HEK293 (cell line): ENCODE data around the gene R3HDM2.

Experiments
- CTCF ChIP-seq: fragments of 450-650 bp; formaldehyde crosslinking; IDR thresholded peaks from 2 replicates; pipeline ENCODE4 v1.5.1; 2016; ENCODE audit warnings: missing biosample characterization, missing genetic modification characterization
- PBX3 ChIP-seq: sonication (generic); formaldehyde crosslinking; IDR thresholded peaks from 2 replicates; pipeline ENCODE4 v1.8.1; 2022; ENCODE audit warnings: mild to moderate bottlenecking, moderate library complexity, missing genetic modification reagents
- REPIN1 ChIP-seq: fragments of 450-650 bp; formaldehyde crosslinking; IDR thresholded peaks from 2 replicates; pipeline ENCODE4 v1.5.1; 2017; ENCODE audit warnings: missing biosample characterization, missing genetic modification characterization, low read depth
- ZNF239 ChIP-seq: fragments of 450-650 bp; formaldehyde crosslinking; IDR thresholded peaks from 2 replicates; pipeline ENCODE4 v1.5.1; 2016; ENCODE audit warnings: missing biosample characterization, missing genetic modification characterization
- ZNF670 ChIP-seq: fragments of 450-650 bp; formaldehyde crosslinking; IDR thresholded peaks from 2 replicates; pipeline ENCODE4 v1.5.1; 2016; ENCODE audit warnings: missing biosample characterization, missing genetic modification characterization, low read depth

GRCh38 chr12:57342207-57342691, 88.6 kb downstream of the R3HDM2 start:
- TF ChIP-seq ZNF670 (tag by site-specific recombination) (no peak), REPIN1 (tag by site-specific recombination) (no peak), PBX3 (CRISPR knock-in tag) (no peak), CTCF (tag by site-specific recombination) (no peak), ZNF239 (tag by site-specific recombination) (no peak)
